NCI-H1417 treated with DMSO at 0.1 percent for 48 hours (cell line): ENCODE measurements around the gene VPS26C.

Source experiments
- DNase-seq: peaks from one replicate; lab custom pipeline; 2025; lab: John Stamatoyannopoulos, UW

Gene VPS26C

GRCh38 chr21:37202221-37203110 is 64.7 kb downstream of the VPS26C start:
- DNase-seq: no peak

- DNase-seq: no peak
Measured at GRCh38 chr21:37200641-37201480, 66.3 kb downstream of the VPS26C start.

GRCh38 chr21:37199057-37199924 is 67.8 kb downstream of the VPS26C start:
- no peak for DNase-seq

- DNase-seq: no peak
Measured at GRCh38 chr21:37197746-37198145, 69.4 kb downstream of the VPS26C start.

GRCh38 chr21:37196847-37197246 is 70.3 kb downstream of the VPS26C start:
- DNase-seq: no peak

- DNase-seq: no peak
Measured at GRCh38 chr21:37195610-37196009, 71.5 kb downstream of the VPS26C start.

GRCh38 chr21:37195059-37195458 is 72.1 kb downstream of the VPS26C start:
- DNase-seq: no peak

GRCh38 chr21:37193676-37194075 is 73.5 kb downstream of the VPS26C start:
- no peak for DNase-seq

- DNase-seq: no peak
Measured at GRCh38 chr21:37193006-37193405, 74.1 kb downstream of the VPS26C start.

GRCh38 chr21:37192019-37192418 is 75.1 kb downstream of the VPS26C start:
- DNase-seq: no peak

GRCh38 chr21:37188825-37189224 is 78.3 kb downstream of the VPS26C start:
- DNase-seq: no peak

GRCh38 chr21:37186983-37187382 is 80.2 kb downstream of the VPS26C start:
- DNase-seq: no peak

- no peak for DNase-seq
Measured at GRCh38 chr21:37184784-37185593, 82.1 kb downstream of the VPS26C start.

- DNase-seq: no peak
Measured at GRCh38 chr21:37183749-37184148, 83.4 kb downstream of the VPS26C start.

- no peak for DNase-seq
Measured at GRCh38 chr21:37182222-37182621, 84.9 kb downstream of the VPS26C start.

GRCh38 chr21:37181059-37181458 is 86.1 kb downstream of the VPS26C start:
- DNase-seq: no peak

GRCh38 chr21:37176716-37177115 is 90.4 kb downstream of the VPS26C start:
- DNase-seq: no peak
